GM12878 (cell line): ENCODE results near the gene ITGAL. TPM values are rescaled to one million over a fixed set of nuclear protein-coding genes. Genes with fewer than 3 reads are reported as not detected.
A peak's percentile ranks its signal among the peaks of the same experiment; 100 is the strongest.

Source experiments
- ATAC-seq: fragments of 200-7000 bp; cut with Tn5 transposase; 3 replicates; pipeline ENCODE4 v1.9.1; 2020; ENCODE audit warnings: mild to moderate bottlenecking, moderate library complexity
- BruUV-seq: library from RNA; stranded (reverse); fragments of 400-500 nt; replicated peaks from 2 replicates; lab custom pipeline; 2021; lab: Mats Ljungman, UMichigan
- CTCF ChIA-PET: fragments of 300-600 bp; sonication (Branson Sonifier 250); formaldehyde crosslinking; extraction: SDS; loops from one replicate; lab custom pipeline; 2021; ENCODE audit warnings: inconsistent platforms; lab: Yijun Ruan, JAX
- POLR2A ChIA-PET: fragments of 350-600 bp; formaldehyde crosslinking; extraction: SDS; loops from one replicate; lab custom pipeline; 2021; ENCODE audit warnings: inconsistent platforms; lab: Charles Lee
- RAD21 ChIA-PET: fragments of 300-600 bp; sonication (Branson Sonifier 250); formaldehyde crosslinking; loops from one replicate; lab custom pipeline; 2023; ENCODE audit warnings: antibody characterized with exemption; ENCODE audit not compliant: unreplicated experiment; lab: Charles Lee
- SMC1A ChIA-PET: fragments of 300-600 bp; sonication (Branson Sonifier 250); formaldehyde crosslinking; loops from one replicate; lab custom pipeline; 2023; ENCODE audit not compliant: unreplicated experiment, uncharacterized antibody; lab: Charles Lee
- DNase-seq: peaks from one replicate; pipeline ENCODE4 v3.0.0-alpha.2; 2011; ENCODE audit warnings: low read depth, low spot score
- FAIRE-seq: peaks from 3 replicates; lab custom pipeline; 2011; peaks lifted over from hg19 to GRCh38; lab: Jason Lieb, UNC
- H2AFZ ChIP-seq: 2 replicates; pipeline ENCODE4 v1.6.0; 2011; ENCODE audit warnings: low read depth, low read length, control low read depth; ENCODE audit not compliant: control insufficient read depth
- H3K27ac ChIP-seq: 2 replicates; pipeline ENCODE4 v1.5.1; 2011; ENCODE audit warnings: control low read depth; ENCODE audit not compliant: control insufficient read depth, insufficient read depth
- H3K27me3 ChIP-seq, 2 experiments: replicated peaks in 1 of 2; 2 replicates each; pipeline versions ENCODE4 v1.6.0 to v1.6.1; 2011; ENCODE audit warnings: low read length in 1 of 2; ENCODE audit not compliant: control insufficient read depth in 2 of 2, insufficient read depth in 2 of 2
- H3K36me3 ChIP-seq, 2 experiments: 2 replicates each; pipeline ENCODE4 v1.5.1; 2011; ENCODE audit warnings: low read length in 1 of 2; ENCODE audit not compliant: control insufficient read depth in 2 of 2, insufficient read depth in 2 of 2
- H3K4me1 ChIP-seq: 2 replicates; pipeline ENCODE4 v1.6.1; 2011; ENCODE audit warnings: mild to moderate bottlenecking, low read length, moderate library complexity, mixed read lengths; ENCODE audit not compliant: control insufficient read depth, insufficient read depth
- H3K4me2 ChIP-seq: 2 replicates; pipeline ENCODE4 v1.6.0; 2011; ENCODE audit warnings: control low read depth; ENCODE audit not compliant: control insufficient read depth, insufficient read depth
- H3K4me3 ChIP-seq: fragments of 200-600 bp; sonication (generic); 2 replicates; pipeline ENCODE4 v1.5.1; 2016
- H3K79me2 ChIP-seq: 2 replicates; pipeline ENCODE4 v1.6.0; 2011; ENCODE audit warnings: low read length; ENCODE audit not compliant: control insufficient read depth, insufficient read depth
- H3K9ac ChIP-seq: 2 replicates; pipeline ENCODE4 v1.8.0; 2011; ENCODE audit warnings: low read length, control low read depth, mixed read lengths; ENCODE audit not compliant: control insufficient read depth, insufficient read depth
- H3K9me3 ChIP-seq: replicated peaks from 3 replicates; pipeline ENCODE4 v1.5.1; 2011; ENCODE audit warnings: mild to moderate bottlenecking, low read length; ENCODE audit not compliant: control insufficient read depth, insufficient read depth
- H4K20me1 ChIP-seq: 2 replicates; pipeline ENCODE4 v1.6.0; 2011; ENCODE audit not compliant: control insufficient read depth, insufficient read depth
- BRCA1 ChIP-seq: IDR thresholded peaks from 2 replicates; pipeline ENCODE4 v1.6.1; 2011; ENCODE audit warnings: low read depth, low read length, improper control_type of control experiment
- CBFB ChIP-seq: IDR thresholded peaks from 2 replicates; pipeline ENCODE4 v1.6.1; 2016; ENCODE audit warnings: antibody characterized with exemption, low read depth
- CEBPB ChIP-seq, 2 experiments: fragments of 150-350 bp in 1 of 2; IDR thresholded peaks; 2 replicates each; pipeline ENCODE4 v1.6.1; 2012 to 2014; ENCODE audit warnings: low read depth in 2 of 2, low read length in 2 of 2, borderline replicate concordance in 1 of 2, inconsistent platforms in 1 of 2
- HDGF ChIP-seq: fragments of 450-650 bp; IDR thresholded peaks from 2 replicates; pipeline ENCODE4 v1.6.1; 2016; ENCODE audit warnings: antibody characterized with exemption
- NRF1 ChIP-seq: conservative IDR thresholded peaks from 2 replicates; pipeline ENCODE4 v1.6.1; 2011; ENCODE audit warnings: mild to moderate bottlenecking, low read depth, low read length, improper control_type of control experiment
- PAX5 ChIP-seq: IDR thresholded peaks from 2 replicates; pipeline ENCODE4 v1.6.1; 2011; ENCODE audit warnings: low read depth, low read length, borderline replicate concordance
- POLR2A ChIP-seq: IDR thresholded peaks from 2 replicates; pipeline ENCODE4 v1.6.1; 2011; ENCODE audit warnings: low read depth, mild to moderate bottlenecking, low read length
- RUNX3 ChIP-seq: IDR thresholded peaks from 2 replicates; pipeline ENCODE4 v1.6.1; 2012; ENCODE audit warnings: low read length, inconsistent platforms
- TCF7 ChIP-seq: IDR thresholded peaks from 2 replicates; pipeline ENCODE4 v1.6.1; 2014; ENCODE audit warnings: antibody characterized with exemption, borderline replicate concordance
- USF1 ChIP-seq: IDR thresholded peaks from 2 replicates; pipeline ENCODE4 v1.6.1; 2011; ENCODE audit warnings: borderline replicate concordance, low read depth, mild to moderate bottlenecking, moderate library complexity, mixed read lengths, low read length; ENCODE audit not compliant: insufficient read depth; ENCODE audit errors: extremely low read length
- ZNF384 ChIP-seq: IDR thresholded peaks from 2 replicates; pipeline ENCODE4 v1.6.1; 2012; ENCODE audit warnings: low read depth, mild to moderate bottlenecking, low read length, improper control_type of control experiment, borderline replicate concordance
- WGBS: methylation state at CpG from one replicate; pipeline ENCODE4 v1.1.6; 2016; ENCODE audit warnings: low lambda C conversion rate; ENCODE audit not compliant: insufficient replicate concordance, insufficient coverage; ENCODE audit errors: missing lambda C conversion rate; 5-methylcytosine and 5-hydroxymethylcytosine counted together
- in situ Hi-C: fragments of 300-500 bp; cut with MboI; formaldehyde crosslinking; loops from 9 replicates; pipeline ENCODE4 v1.14.3; 2018; ENCODE audit warnings: mixed read lengths
- intact Hi-C: fragments of 100-400 bp; cut with micrococcal nuclease; formaldehyde crosslinking; loops from one replicate; pipeline ENCODE4 v1.14.2; 2022; ENCODE audit not compliant: unreplicated experiment
- polyA plus RNA-seq, 11 experiments: library from polyadenylated mRNA; depleted of rRNA in 4 of 11; unstranded in 6 of 11; stranded (reverse) in 5 of 11; fragments of >200 nt; fragmentation: Nextera tagmentation in 4 of 11; fragmentation: Illumina TruSeq in 1 of 11; extraction: Ambion mirVana in 4 of 11; extraction: Trizol in 1 of 11; gene quantifications; 1 replicate in 1 of 11; 2 replicates in 10 of 11; pipeline versions ENCODE4 v1.2.1 to v1.2.3, GENCODE V29; 2011 to 2016; ENCODE audit warnings: inconsistent platforms in 2 of 11, missing spikeins in 2 of 11, low read depth in 1 of 11
- total RNA-seq, 4 experiments: library from RNA; depleted of rRNA in 3 of 4; stranded (reverse); fragments of >200 nt in 3 of 4; fragmentation: Illumina TruSeq in 1 of 4; extraction: Trizol in 1 of 4; gene quantifications; 2 replicates each; pipeline versions ENCODE4 v1.2.1 to v1.2.3, GENCODE V29; 2013 to 2021
- TF ChIP-seq, protein P1 (sequence below): fragments of 450-650 bp; IDR thresholded peaks from 2 replicates; pipeline ENCODE4 v1.6.1; 2017; ENCODE audit warnings: mild to moderate bottlenecking, low read depth, inconsistent platforms; ENCODE audit not compliant: poor library complexity, severe bottlenecking
- TF ChIP-seq, protein P2 (sequence below): fragments of 450-650 bp; IDR thresholded peaks from 2 replicates; pipeline ENCODE4 v1.6.1; 2017; ENCODE audit warnings: mild to moderate bottlenecking, moderate library complexity

Gene ITGAL
- total and polyA plus RNA-seq, 10 of the 15 experiments (the other 5 are each of a cell fraction or from before 2014, with no cell fraction given), result 10.7 to 170 (median 96.9) TPM

- peak; percentile 60 for TF ChIP-seq CBFB
- no peak for TF ChIP-seq ZNF384
- no peak for TF ChIP-seq TCF7
- 0 out of 4 replicates have a peak, but pooled peaks of 1 of the 2 experiments have one; percentile 57 for TF ChIP-seq CEBPB (IDR thresholded peaks at IDR 0.05; ENCODE audit: borderline replicate concordance in 1 of 2, low read depth in 2 of 2, low read length in 2 of 2)
- 0 out of 2 replicates have a peak, but pooled peaks have one; percentile 32 for TF ChIP-seq NRF1
- TF ChIP-seq POLR2A, result peak; percentile 84
Observed at GRCh38 chr16:30429678-30430427, 42.7 kb upstream of the ITGAL start, which contains the start of gene DCTPP1 (continued).

- no peaks in the 10 kb centered on the region for H3K9me3 ChIP-seq
- peak overlapping the region; percentile 54; the same call in 1 of the 2 replicates for H3K9ac ChIP-seq
- no peaks in the 10 kb centered on the region for H3K27me3 ChIP-seq
- ChIA-PET POLR2A (interaction anchor here (0.5 to 2.0 kb wide), 28 partner anchors 8 to 229 kb away, joined by 3 to 23 read pairs (median 4); partner anchors contain the start of genes FBRS, ITGAL, TBC1D10B and ZNF689), CTCF (interaction anchor here (0.6 to 5.0 kb wide), 48 partner anchors 9 to 339 kb away, joined by 3 to 89 read pairs (median 8); partner anchors contain the start of genes FBRS, ITGAL, SEPHS2 and TBC1D10B), RAD21 (interaction anchor here (0.8 to 3.9 kb wide), 42 partner anchors 9 to 339 kb away, joined by 3 to 129 read pairs (median 9); partner anchors contain the start of genes ITGAL, PRR14, SEPHS2 and TBC1D10B), SMC1A (interaction anchor here (0.9 to 6.1 kb wide), 40 partner anchors 8 to 338 kb away, joined by 3 to 64 read pairs (median 5); partner anchors contain the start of genes ITGAL, TBX6, ZNF48 and ZNF689)
- in situ Hi-C loops (no loop called here), intact Hi-C loops (loop anchor here (1.0 to 2.0 kb wide), 6 partner anchors 28 to 199 kb away; partner anchors contain the start of genes ZNF747 and ZNF768)
- no peaks in the 10 kb centered on the region; a peak in 2 of 4 replicates for H3K36me3 ChIP-seq
- WGBS, result 64% methylated on average over 19 of the region's 19 CpGs
- H3K4me1 ChIP-seq, result peaks cover 13% of the 10 kb centered on the region
- peak overlapping the region; percentile 95 for H2AFZ ChIP-seq
- TSS peak; percentile 90 for BruUV-seq
- H3K4me3 ChIP-seq, result no peak overlapping the region
- no peak for DNase-seq
- peak overlapping the region; percentile 78 for H3K4me2 ChIP-seq
- FAIRE-seq, result no peak
- H4K20me1 ChIP-seq, result no peaks in the 10 kb centered on the region
- peaks cover 21% of the 10 kb centered on the region for H3K79me2 ChIP-seq
- peak; percentile 47 for ATAC-seq
- peak overlapping the region; percentile 81 for H3K27ac ChIP-seq
- no peak for TF ChIP-seq PAX5
- no peak for TF ChIP-seq BRCA1
- TF ChIP-seq RUNX3, result peak; percentile 51; the same call in 1 of the 2 replicates
- TF ChIP-seq, protein P1, sequence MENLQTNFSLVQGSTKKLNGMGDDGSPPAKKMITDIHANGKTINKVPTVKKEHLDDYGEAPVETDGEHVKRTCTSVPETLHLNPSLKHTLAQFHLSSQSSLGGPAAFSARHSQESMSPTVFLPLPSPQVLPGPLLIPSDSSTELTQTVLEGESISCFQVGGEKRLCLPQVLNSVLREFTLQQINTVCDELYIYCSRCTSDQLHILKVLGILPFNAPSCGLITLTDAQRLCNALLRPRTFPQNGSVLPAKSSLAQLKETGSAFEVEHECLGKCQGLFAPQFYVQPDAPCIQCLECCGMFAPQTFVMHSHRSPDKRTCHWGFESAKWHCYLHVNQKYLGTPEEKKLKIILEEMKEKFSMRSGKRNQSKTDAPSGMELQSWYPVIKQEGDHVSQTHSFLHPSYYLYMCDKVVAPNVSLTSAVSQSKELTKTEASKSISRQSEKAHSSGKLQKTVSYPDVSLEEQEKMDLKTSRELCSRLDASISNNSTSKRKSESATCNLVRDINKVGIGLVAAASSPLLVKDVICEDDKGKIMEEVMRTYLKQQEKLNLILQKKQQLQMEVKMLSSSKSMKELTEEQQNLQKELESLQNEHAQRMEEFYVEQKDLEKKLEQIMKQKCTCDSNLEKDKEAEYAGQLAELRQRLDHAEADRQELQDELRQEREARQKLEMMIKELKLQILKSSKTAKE, result no peak
- TF ChIP-seq, protein P2, sequence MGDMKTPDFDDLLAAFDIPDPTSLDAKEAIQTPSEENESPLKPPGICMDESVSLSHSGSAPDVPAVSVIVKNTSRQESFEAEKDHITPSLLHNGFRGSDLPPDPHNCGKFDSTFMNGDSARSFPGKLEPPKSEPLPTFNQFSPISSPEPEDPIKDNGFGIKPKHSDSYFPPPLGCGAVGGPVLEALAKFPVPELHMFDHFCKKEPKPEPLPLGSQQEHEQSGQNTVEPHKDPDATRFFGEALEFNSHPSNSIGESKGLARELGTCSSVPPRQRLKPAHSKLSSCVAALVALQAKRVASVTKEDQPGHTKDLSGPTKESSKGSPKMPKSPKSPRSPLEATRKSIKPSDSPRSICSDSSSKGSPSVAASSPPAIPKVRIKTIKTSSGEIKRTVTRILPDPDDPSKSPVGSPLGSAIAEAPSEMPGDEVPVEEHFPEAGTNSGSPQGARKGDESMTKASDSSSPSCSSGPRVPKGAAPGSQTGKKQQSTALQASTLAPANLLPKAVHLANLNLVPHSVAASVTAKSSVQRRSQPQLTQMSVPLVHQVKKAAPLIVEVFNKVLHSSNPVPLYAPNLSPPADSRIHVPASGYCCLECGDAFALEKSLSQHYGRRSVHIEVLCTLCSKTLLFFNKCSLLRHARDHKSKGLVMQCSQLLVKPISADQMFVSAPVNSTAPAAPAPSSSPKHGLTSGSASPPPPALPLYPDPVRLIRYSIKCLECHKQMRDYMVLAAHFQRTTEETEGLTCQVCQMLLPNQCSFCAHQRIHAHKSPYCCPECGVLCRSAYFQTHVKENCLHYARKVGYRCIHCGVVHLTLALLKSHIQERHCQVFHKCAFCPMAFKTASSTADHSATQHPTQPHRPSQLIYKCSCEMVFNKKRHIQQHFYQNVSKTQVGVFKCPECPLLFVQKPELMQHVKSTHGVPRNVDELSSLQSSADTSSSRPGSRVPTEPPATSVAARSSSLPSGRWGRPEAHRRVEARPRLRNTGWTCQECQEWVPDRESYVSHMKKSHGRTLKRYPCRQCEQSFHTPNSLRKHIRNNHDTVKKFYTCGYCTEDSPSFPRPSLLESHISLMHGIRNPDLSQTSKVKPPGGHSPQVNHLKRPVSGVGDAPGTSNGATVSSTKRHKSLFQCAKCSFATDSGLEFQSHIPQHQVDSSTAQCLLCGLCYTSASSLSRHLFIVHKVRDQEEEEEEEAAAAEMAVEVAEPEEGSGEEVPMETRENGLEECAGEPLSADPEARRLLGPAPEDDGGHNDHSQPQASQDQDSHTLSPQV, result no peak
- TF ChIP-seq HDGF, result no peak
- peak; percentile 67 for TF ChIP-seq USF1
Observed at GRCh38 chr16:30430428-30430970, 42.0 kb upstream of the ITGAL start.
